GM21737 (cell line): Measurements from ENCODE around the gene MRPL9.
"Not testable (repeated sequence)": the region's sequence is repeated elsewhere in the genome, so short reads cannot be mapped to it uniquely, and the experiment has no call there.

ENCODE experiments used
- ATAC-seq: cut with Tn5 transposase; IDR thresholded peaks from one replicate; pipeline ENCODE4 v1.9.1; 2021; ENCODE audit warnings: mild to moderate bottlenecking, moderate library complexity; ENCODE audit not compliant: unreplicated experiment

MRPL9 gene

GRCh38 chr1:151787689-151788088 is 24.4 kb upstream of the MRPL9 start:
- no peak for ATAC-seq

GRCh38 chr1:151783796-151784195 is 20.5 kb upstream of the MRPL9 start:
- no peak for ATAC-seq

GRCh38 chr1:151782741-151783140 is 19.4 kb upstream of the MRPL9 start:
- ATAC-seq: no peak

- not testable (repeated sequence) for ATAC-seq
Measured at GRCh38 chr1:151782026-151782425, 18.7 kb upstream of the MRPL9 start.

GRCh38 chr1:151780736-151781135 is 17.4 kb upstream of the MRPL9 start:
- ATAC-seq: not testable (repeated sequence)

- no peak for ATAC-seq
Measured at GRCh38 chr1:151779852-151780251, 16.6 kb upstream of the MRPL9 start.

GRCh38 chr1:151777317-151777716 is 14.0 kb upstream of the MRPL9 start:
- no peak for ATAC-seq

- ATAC-seq: no peak
Measured at GRCh38 chr1:151776665-151777062, 13.4 kb upstream of the MRPL9 start.

GRCh38 chr1:151775894-151776664 is 12.8 kb upstream of the MRPL9 start:
- ATAC-seq: no peak

GRCh38 chr1:151774256-151774922 is 11.1 kb upstream of the MRPL9 start:
- no peak for ATAC-seq

- ATAC-seq: no peak
Measured at GRCh38 chr1:151773702-151774101, 10.4 kb upstream of the MRPL9 start.

GRCh38 chr1:151769270-151769669 is 6.0 kb upstream of the MRPL9 start:
- ATAC-seq: not testable (repeated sequence)

GRCh38 chr1:151768351-151769066 is 5.2 kb upstream of the MRPL9 start:
- ATAC-seq: not testable (repeated sequence)

- no peak for ATAC-seq
Measured at GRCh38 chr1:151763990-151764389, 694 bp upstream of the MRPL9 start.

GRCh38 chr1:151760597-151761385 is 2.5 kb downstream of the MRPL9 start:
- no peak for ATAC-seq

GRCh38 chr1:151759241-151759640 is 4.1 kb downstream of the MRPL9 start:
- ATAC-seq: no peak

- ATAC-seq: no peak
Measured at GRCh38 chr1:151756291-151756690, 7.0 kb downstream of the MRPL9 start.

GRCh38 chr1:151741516-151741915 is 21.8 kb downstream of the MRPL9 start:
- ATAC-seq: no peak

- ATAC-seq: no peak
Measured at GRCh38 chr1:151739590-151740355, 23.5 kb downstream of the MRPL9 start.

- ATAC-seq: no peak
Measured at GRCh38 chr1:151737479-151737878, 25.8 kb downstream of the MRPL9 start.
